ENCODE results near the gene MPND.

Gene MPND

GRCh38 chr19:4322942-4323665, 20.3 kb upstream of the MPND start:
- no peak for DNase-seq (ENCODE audit: insufficient read length, low spot score)

GRCh38 chr19:4323692-4324091, 19.7 kb upstream of the MPND start:
- TF ChIP-seq CTCF (IDR thresholded peaks at IDR 0.05; ENCODE audit: insufficient read depth, missing control alignments), result no peak
- FAIRE-seq (no peak), DNase-seq (ENCODE audit: insufficient read length, low spot score) (no peak)

More at GRCh38 chr19:4322942-4323665, 20.3 kb upstream of the MPND start:
- no peak for FAIRE-seq
- no peak for TF ChIP-seq CTCF (IDR thresholded peaks at IDR 0.05; ENCODE audit: insufficient read depth, missing control alignments)

GRCh38 chr19:4324228-4324627, 19.1 kb upstream of the MPND start:
- no peak for FAIRE-seq
- TF ChIP-seq CTCF (IDR thresholded peaks at IDR 0.05; ENCODE audit: insufficient read depth, missing control alignments), result no peak
- no peak for DNase-seq (ENCODE audit: insufficient read length, low spot score)

- FAIRE-seq, result no peak
- no peak for TF ChIP-seq CTCF (IDR thresholded peaks at IDR 0.05; ENCODE audit: insufficient read depth, missing control alignments)
- no peak for DNase-seq (ENCODE audit: insufficient read length, low spot score)
Measured at GRCh38 chr19:4326215-4326836, 17.0 kb upstream of the MPND start.

- no peak for TF ChIP-seq CTCF (IDR thresholded peaks at IDR 0.05; ENCODE audit: insufficient read depth, missing control alignments)
- no peak for FAIRE-seq
- DNase-seq (ENCODE audit: insufficient read length, low spot score), result no peak
Measured at GRCh38 chr19:4326837-4327251, 16.5 kb upstream of the MPND start.

GRCh38 chr19:4327252-4327876, 16.0 kb upstream of the MPND start:
- FAIRE-seq, result no peak
- no peak for TF ChIP-seq CTCF (IDR thresholded peaks at IDR 0.05; ENCODE audit: insufficient read depth, missing control alignments)
- no peak for DNase-seq (ENCODE audit: insufficient read length, low spot score)

- TF ChIP-seq CTCF (IDR thresholded peaks at IDR 0.05; ENCODE audit: insufficient read depth, missing control alignments), result no peak
- FAIRE-seq (no peak), DNase-seq (ENCODE audit: insufficient read length, low spot score) (no peak)
Measured at GRCh38 chr19:4327877-4328242, 15.5 kb upstream of the MPND start.

Measured in D721Med (cell line).